IPS DF 19.7 (cell line): ENCODE results near the gene SHTN1.
A peak's percentile ranks its signal among the peaks of the same experiment; 100 is the strongest.

ENCODE experiments used
- DNase-seq: peaks from one replicate; pipeline ENCODE4 v3.0.0-alpha.2; 2013; ENCODE audit warnings: low read depth, low spot score

The SHTN1 gene

GRCh38 chr10:116836083-116836482 is 168.9 kb downstream of the SHTN1 start:
- peak; percentile 77 for DNase-seq

GRCh38 chr10:116835658-116836057 is 169.3 kb downstream of the SHTN1 start:
- DNase-seq, result no peak

DNA sequence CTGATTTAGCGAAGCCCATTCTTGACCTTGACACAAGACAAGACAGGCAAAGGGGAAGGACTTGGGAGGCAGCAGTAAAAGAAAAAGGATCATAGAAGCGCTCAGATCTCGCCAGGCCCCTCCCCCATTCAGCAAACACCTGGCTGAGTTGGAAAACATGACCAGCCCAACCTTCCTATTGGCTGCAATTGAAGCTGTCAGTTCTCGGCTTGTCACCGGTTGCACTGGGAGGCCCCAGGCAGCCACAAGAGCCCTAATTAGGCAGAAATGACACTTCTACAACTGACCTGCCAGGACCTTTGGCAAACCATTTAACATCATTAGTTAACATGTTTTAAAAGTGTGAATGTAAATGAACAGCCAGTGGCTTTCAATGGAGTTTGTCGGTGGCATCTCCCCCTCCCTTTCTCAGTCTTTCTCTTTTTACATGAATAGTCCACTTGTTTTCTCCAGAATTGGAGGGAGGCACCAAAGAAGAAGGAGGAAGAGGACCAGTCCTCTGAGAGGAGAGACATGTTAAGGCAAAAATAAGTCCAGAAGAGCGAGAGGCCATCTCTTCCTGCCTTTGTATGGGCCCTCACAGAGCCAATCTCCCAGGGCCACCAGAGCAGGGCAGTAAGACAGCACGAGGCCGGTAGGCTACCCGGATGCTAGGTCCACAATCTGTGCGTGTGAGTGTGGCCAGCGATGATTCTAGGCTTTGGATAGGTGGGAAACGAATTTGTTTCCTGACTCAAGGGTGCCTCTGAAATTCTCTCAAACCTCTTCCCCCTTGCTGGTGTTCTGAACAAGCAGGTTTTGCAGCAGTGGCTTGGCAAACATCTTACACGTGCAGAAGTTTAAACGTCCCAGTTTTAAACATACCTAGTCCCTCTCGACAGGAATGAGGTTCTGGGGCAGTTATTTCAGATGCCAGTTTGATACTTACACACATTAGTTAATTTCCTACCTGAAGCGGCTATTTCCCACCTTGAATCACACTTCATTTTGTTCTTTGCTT is 170.7 kb downstream of the SHTN1 start:
- peak; percentile 47 for DNase-seq

GRCh38 chr10:116831790-116832189 is 173.2 kb downstream of the SHTN1 start:
- DNase-seq, result no peak
